ENCODE data around the gene RHCG. TPM values are rescaled to one million over a fixed set of nuclear protein-coding genes. Genes with fewer than 3 reads are reported as not detected.

The RHCG gene
- total and polyA plus RNA-seq, 2 of the 13 experiments (the other 11 are each of a cell fraction or from before 2014, with no cell fraction given) = not detected

GRCh38 chr15:89451846-89452245 lies 44.5 kb downstream of the RHCG start:
- H4K20me1 ChIP-seq (ENCODE audit: insufficient read depth, low read length) = no peaks in the 10 kb centered on the region
- H3K4me1 ChIP-seq (ENCODE audit: insufficient read depth, low read length) = peaks cover 22% of the 10 kb centered on the region
- H3K27me3 ChIP-seq (ENCODE audit: control insufficient read depth in 1 of 2, insufficient read depth in 2 of 2, low read length in 2 of 2) = peaks cover 5 to 28% of the 10 kb centered on the region in 2 experiments; a peak in 4 of 5 replicates
- BruUV-seq (replicated peaks) = no TSS peak
- H3K79me2 ChIP-seq (ENCODE audit: insufficient read depth, low read length) = no peaks in the 10 kb centered on the region
- no peak overlapping the region for H2AFZ ChIP-seq (ENCODE audit: low read length)
- H3K9me3 ChIP-seq (ENCODE audit: low read length) = no peaks in the 10 kb centered on the region
- DNase-seq (ENCODE audit: low spot score) (no peak), FAIRE-seq (no peak), ATAC-seq (no peak)
- no peak overlapping the region for H3K4me3 ChIP-seq (replicated peaks in 1 of 3; ENCODE audit: insufficient read depth in 1 of 3, low read depth in 2 of 3, low read length in 3 of 3)
- intact Hi-C loops (cut with micrococcal nuclease; ENCODE audit: unreplicated experiment) (no loop called here), in situ Hi-C loops (cut with HindIII; ENCODE audit: extremely low pct_ligation_motif_present, low pct_unique_long_range_greater_than_20kb) (no loop called here)
- no peak overlapping the region for H3K27ac ChIP-seq (ENCODE audit: extremely low read length, insufficient read depth, low read length)
- H3K4me2 ChIP-seq (ENCODE audit: low read depth, low read length) = no peak overlapping the region
- H3K9ac ChIP-seq (ENCODE audit: insufficient read depth, low read depth, low read length) = no peak overlapping the region
- H3K36me3 ChIP-seq (replicated peaks in 1 of 2; ENCODE audit: control insufficient read depth in 1 of 2, insufficient read depth in 2 of 2, low read length in 2 of 2) = no peaks in the 10 kb centered on the region
- TF ChIP-seq TMF1 (CRISPR knock-in tag; IDR thresholded peaks at IDR 0.05; ENCODE audit: low read depth) (no peak), ZNF850 (CRISPR knock-in tag; conservative IDR thresholded peaks at IDR 0.05) (no peak), ZFP91 (CRISPR knock-in tag; IDR thresholded peaks at IDR 0.05; ENCODE audit: borderline replicate concordance) (no peak), ZNF503 (CRISPR knock-in tag; IDR thresholded peaks at IDR 0.05) (no peak), SOX6 (IDR thresholded peaks at IDR 0.05) (no peak), SOX6 (CRISPR knock-in tag; IDR thresholded peaks at IDR 0.05) (no peak), ZNF317 (CRISPR knock-in tag; IDR thresholded peaks at IDR 0.05) (no peak), CEBPB (IDR thresholded peaks at IDR 0.05; ENCODE audit: borderline replicate concordance, low read depth, low read length) (no peak)
- POLR2A ChIA-PET = no interaction called here
- WGBS (ENCODE audit: low lambda C conversion rate) = 53% methylated on average over 1 of the region's 1 CpG
- CTCF ChIA-PET (ENCODE audit: low intra/inter-chr PET ratio, low total read pairs) = no interaction called here
